ENCODE results near the gene SPATA20.
A peak's percentile ranks its signal among the peaks of the same experiment; 100 is the strongest.

SPATA20 gene

GRCh38 chr17:50560185-50560824, 13.3 kb downstream of the SPATA20 start, which contains the start of gene CACNA1G:
Gene CACNA1G, plus strand, starts transcription at chr17:50560715. Its CDS starts 745 bp downstream, at chr17:50561460.
- H3K27ac Mint-ChIP-seq = peak within 1 kb of the TSS; percentile 62 to 96 (median 92)

GRCh38 chr17:50560931-50561745, 14.2 kb downstream of the SPATA20 start:
- Mint-ChIP-seq H3K9me3 (no peaks in the 10 kb centered on the region), H3K36me3 (ENCODE audit: low read depth) (no peaks in the 10 kb centered on the region), H3K27me3 (ENCODE audit: low read depth) (peaks cover 76% of the 10 kb centered on the region), H3K4me3 (peak overlapping the region; percentile 46 to 89 (median 54)), H3K27ac (no peak overlapping the region), H3K4me1 (peaks cover 62% of the 10 kb centered on the region)
- TF ChIP-seq CTCF (IDR thresholded peaks at IDR 0.05; ENCODE audit: unreplicated experiment in 3 of 3) = no peak

More at GRCh38 chr17:50560185-50560824, 13.3 kb downstream of the SPATA20 start, which contains the start of gene CACNA1G:
- peaks cover 70% of the 10 kb centered on the region for H3K27me3 Mint-ChIP-seq (ENCODE audit: low read depth)
- peaks cover 54% of the 10 kb centered on the region for H3K4me1 Mint-ChIP-seq
- H3K36me3 Mint-ChIP-seq (ENCODE audit: low read depth) = no peaks in the 10 kb centered on the region
- no peak for TF ChIP-seq CTCF (IDR thresholded peaks at IDR 0.05; ENCODE audit: unreplicated experiment in 3 of 3)
- H3K4me3 Mint-ChIP-seq = peak within 1 kb of the TSS; percentile 89 to 94 (median 91)
- no peaks in the 10 kb centered on the region for H3K9me3 Mint-ChIP-seq

GRCh38 chr17:50561746-50562141, 14.8 kb downstream of the SPATA20 start:
- peaks cover 62% of the 10 kb centered on the region for H3K4me1 Mint-ChIP-seq
- peak overlapping the region in 1 of 3 experiments; percentile 94 for H3K27ac Mint-ChIP-seq
- H3K4me3 Mint-ChIP-seq = peak overlapping the region; percentile 84 to 90 (median 89)
- peaks cover 77% of the 10 kb centered on the region for H3K27me3 Mint-ChIP-seq (ENCODE audit: low read depth)
- no peaks in the 10 kb centered on the region for H3K36me3 Mint-ChIP-seq (ENCODE audit: low read depth)
- TF ChIP-seq CTCF (IDR thresholded peaks at IDR 0.05; ENCODE audit: unreplicated experiment in 3 of 3) = no peak
- no peaks in the 10 kb centered on the region for H3K9me3 Mint-ChIP-seq

- Mint-ChIP-seq H3K27ac (peak overlapping the region; percentile 77 to 94 (median 92)), H3K4me3 (peak overlapping the region; percentile 84 to 90 (median 89)), H3K27me3 (ENCODE audit: low read depth) (peaks cover 74% of the 10 kb centered on the region), H3K9me3 (no peaks in the 10 kb centered on the region), H3K36me3 (ENCODE audit: low read depth) (no peaks in the 10 kb centered on the region), H3K4me1 (peaks cover 64% of the 10 kb centered on the region)
- no peak for TF ChIP-seq CTCF (IDR thresholded peaks at IDR 0.05; ENCODE audit: unreplicated experiment in 3 of 3)
These were observed 15.5 kb downstream of the SPATA20 start for GRCh38 chr17:50562242-50563091.

- Mint-ChIP-seq H3K27me3 (ENCODE audit: low read depth) (peaks cover 74% of the 10 kb centered on the region), H3K36me3 (ENCODE audit: low read depth) (no peaks in the 10 kb centered on the region), H3K9me3 (no peaks in the 10 kb centered on the region), H3K4me3 (peak overlapping the region; percentile 84 to 90 (median 89)), H3K27ac (peak overlapping the region; percentile 52 to 99 (median 92)), H3K4me1 (peaks cover 64% of the 10 kb centered on the region)
- peak in 1 of 3 experiments; percentile 20 for TF ChIP-seq CTCF (IDR thresholded peaks at IDR 0.05; ENCODE audit: unreplicated experiment in 3 of 3)
These were observed 16.1 kb downstream of the SPATA20 start for GRCh38 chr17:50563092-50563511.
